ENCODE results near the gene FAT1.

DNA sequence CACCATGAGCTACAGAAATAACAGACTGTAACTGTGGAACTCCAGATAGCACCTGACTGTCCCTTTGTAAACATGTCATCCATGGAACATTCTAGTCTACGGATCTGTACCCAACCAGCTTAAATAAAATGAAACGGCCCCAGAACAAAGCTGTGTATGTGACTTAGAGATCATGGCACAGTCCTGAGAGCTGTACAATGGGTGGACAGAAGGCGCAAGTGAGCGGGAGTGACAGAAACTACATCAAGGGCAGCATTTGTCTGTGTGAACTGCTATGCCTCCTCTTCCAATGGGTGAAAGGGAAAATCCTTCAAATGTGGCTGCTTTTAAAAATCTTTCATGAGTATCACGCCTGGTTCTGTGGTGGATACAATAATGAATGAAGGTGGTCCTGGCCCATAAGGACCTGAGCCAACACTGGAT, 72.5 kb downstream of the FAT1 start:
- TF ChIP-seq, protein P1, sequence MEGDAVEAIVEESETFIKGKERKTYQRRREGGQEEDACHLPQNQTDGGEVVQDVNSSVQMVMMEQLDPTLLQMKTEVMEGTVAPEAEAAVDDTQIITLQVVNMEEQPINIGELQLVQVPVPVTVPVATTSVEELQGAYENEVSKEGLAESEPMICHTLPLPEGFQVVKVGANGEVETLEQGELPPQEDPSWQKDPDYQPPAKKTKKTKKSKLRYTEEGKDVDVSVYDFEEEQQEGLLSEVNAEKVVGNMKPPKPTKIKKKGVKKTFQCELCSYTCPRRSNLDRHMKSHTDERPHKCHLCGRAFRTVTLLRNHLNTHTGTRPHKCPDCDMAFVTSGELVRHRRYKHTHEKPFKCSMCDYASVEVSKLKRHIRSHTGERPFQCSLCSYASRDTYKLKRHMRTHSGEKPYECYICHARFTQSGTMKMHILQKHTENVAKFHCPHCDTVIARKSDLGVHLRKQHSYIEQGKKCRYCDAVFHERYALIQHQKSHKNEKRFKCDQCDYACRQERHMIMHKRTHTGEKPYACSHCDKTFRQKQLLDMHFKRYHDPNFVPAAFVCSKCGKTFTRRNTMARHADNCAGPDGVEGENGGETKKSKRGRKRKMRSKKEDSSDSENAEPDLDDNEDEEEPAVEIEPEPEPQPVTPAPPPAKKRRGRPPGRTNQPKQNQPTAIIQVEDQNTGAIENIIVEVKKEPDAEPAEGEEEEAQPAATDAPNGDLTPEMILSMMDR (IDR thresholded peaks at IDR 0.05; ENCODE audit: extremely low read depth in 1 of 2, insufficient read depth in 1 of 2, low read depth in 1 of 2, low read length in 2 of 2), result no peak
- TF ChIP-seq JUN (IDR thresholded peaks at IDR 0.05; ENCODE audit: borderline replicate concordance, insufficient read depth, insufficient read length, low read depth), result no peak
- TF ChIP-seq POLR2A (IDR thresholded peaks at IDR 0.05; ENCODE audit: low read depth, low read length), result no peak
- no peak for TF ChIP-seq EZH2 (IDR thresholded peaks at IDR 0.05; ENCODE audit: borderline replicate concordance, low read depth, low read length, severe bottlenecking)
- TF ChIP-seq POLR2AphosphoS5 (IDR thresholded peaks at IDR 0.05; ENCODE audit: insufficient read depth, low read depth, low read length), result no peak
- TF ChIP-seq FOS (IDR thresholded peaks at IDR 0.05; ENCODE audit: borderline replicate concordance, insufficient read depth, low read length), result no peak
- TF ChIP-seq MYC (IDR thresholded peaks at IDR 0.05; ENCODE audit: low read depth, low read length), result no peak
